GM18502 (cell line): ENCODE data around the gene RTRAF.

Experiments used
- ATAC-seq: cut with Tn5 transposase; IDR thresholded peaks from one replicate; pipeline ENCODE4 v1.9.1; 2021; ENCODE audit warnings: mild to moderate bottlenecking; ENCODE audit not compliant: unreplicated experiment, poor library complexity

RTRAF gene

DNA sequence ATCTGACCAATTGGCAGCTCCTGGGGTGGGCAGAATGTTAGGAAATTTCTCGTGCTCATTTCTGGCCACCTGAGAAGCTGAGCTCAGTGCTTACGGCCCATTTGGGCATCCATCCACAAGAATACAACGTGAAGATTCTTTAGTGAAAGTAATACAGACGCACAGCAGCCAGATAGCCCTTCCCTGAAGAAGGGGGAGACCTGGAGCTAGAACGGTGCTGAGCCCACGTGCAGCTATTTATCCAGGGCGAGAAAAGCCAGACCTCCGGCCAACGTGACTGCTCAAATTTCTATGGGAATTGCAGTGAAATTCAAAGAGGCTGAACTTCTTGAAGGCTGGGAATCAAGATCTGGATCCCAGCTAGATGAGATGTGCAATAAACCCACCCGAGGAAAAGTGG lies 58.8 kb downstream of the RTRAF start:
- ATAC-seq, result no peak

DNA sequence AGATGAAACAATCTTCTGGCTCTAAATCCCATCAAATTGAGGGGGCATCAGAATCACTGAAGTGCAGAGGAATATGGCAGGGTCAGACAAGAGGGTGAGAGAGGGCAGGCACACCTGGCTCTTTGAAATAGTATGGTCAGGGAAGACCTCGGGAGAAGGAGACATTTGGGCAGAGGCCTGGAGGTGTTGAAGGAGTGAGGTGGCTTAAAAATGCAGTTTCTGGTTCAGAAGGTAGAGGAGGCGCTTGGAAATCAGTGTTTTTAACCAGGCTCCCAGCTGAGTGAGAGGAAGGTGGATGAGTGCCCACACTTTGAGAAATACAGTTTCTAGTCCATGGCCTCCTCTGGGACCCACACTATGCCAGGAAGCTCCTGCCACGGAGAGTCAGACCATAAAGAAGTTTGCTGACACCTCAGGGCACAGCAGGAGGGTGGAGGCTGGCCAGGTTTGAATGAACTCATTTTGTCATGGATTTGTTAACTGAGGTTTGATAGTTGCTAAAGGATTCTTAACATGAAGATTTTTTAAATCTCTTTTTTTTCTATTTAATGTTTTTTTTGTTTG lies 59.4 kb downstream of the RTRAF start:
- no peak for ATAC-seq

DNA sequence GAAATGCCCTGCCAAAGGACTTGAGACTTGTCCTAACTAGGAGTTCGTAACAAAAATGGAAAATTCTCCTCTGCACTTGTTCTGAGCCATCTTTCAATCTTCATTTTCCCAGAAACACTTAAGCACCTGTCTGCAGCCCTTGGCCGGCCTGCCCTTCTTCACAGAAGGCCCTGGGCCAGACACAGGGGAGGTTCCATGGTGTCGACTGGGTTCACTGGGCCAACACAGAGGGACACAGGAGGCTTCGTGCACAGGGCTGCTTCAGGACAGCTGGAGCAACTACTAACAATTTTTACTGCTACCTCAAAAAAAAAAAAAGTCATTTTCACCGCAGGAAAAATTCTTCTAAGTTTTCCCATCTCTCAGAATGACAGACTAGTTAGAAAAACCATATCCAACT lies 59.9 kb downstream of the RTRAF start:
- no peak for ATAC-seq

DNA sequence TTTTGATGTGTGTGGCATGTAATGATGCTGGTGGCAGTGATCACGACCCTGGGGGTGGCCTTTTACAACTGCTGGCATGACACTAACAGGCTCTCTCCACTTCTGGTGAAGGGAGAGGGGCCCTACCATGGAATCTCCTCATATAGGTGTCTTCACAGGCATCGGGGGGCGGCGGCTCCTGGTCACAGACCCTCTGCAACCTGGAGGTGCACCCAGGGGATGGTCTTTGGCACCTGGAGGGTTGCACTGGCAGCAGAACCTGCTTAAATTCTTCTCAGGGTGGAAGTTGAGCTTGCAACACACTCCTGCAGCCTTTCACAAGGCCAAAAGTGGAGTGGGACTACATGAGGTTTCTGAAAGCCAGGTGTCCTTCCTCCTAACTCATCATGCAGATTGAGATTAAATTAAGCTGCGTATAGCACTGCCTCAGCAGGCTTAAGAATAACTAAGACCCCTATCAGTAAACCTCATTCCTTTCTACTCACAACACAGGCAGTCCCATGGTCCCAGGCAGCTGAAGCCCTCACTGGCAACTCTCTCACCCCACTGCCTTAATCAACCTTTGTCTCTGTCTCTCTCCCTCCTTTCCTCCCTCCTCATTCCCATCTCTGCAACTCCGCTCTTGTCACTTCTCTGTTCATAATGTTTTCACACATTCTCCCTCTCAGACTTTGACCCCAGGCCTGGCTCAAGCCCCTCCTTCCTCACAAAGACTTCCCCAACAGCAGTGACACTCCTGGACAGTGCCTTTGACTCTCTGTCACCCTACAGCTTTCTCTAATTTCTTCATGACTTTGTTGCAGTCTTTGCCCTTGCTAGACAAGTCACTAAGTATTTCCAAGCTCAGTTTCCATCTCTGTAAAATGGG lies 60.6 kb downstream of the RTRAF start:
- ATAC-seq, result no peak

DNA sequence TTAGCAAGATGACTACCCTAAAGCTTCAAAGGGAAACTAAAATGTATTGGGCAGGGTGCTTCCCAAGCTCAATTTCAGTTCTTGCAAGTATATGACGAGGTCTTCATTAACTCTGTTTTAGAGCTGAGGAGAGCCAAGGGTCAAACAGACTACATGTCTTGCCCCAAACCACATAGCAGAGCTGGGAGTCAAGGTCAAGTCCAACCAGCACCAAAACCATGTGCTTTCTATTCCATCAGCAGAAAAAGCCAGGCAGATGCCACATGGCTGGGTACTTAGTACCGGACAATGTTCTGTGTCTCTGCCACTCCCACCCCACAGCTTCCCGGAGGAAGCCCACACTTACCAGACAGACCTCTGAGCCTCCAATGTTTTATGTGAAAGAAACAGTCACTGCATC lies 61.9 kb downstream of the RTRAF start:
- no peak for ATAC-seq

DNA sequence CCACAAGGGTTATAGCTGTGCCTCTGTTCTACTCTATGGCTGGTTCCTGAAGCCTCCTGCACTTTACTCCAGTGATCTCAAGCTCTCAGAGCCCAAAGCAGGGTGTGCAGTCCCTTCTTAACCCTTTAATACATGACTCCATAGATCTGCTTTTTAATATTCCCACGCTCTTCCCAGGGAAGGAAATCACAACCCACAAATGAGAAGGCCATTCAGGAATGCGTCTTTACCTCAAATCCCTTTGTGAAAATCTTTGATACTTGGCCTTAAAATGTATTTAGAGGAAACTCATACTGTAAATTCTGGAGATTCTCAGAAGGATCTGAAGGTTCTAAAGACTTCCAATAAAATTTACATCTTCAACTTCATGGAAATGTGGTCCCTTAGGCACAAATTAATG lies 62.5 kb downstream of the RTRAF start:
- no peak for ATAC-seq

DNA sequence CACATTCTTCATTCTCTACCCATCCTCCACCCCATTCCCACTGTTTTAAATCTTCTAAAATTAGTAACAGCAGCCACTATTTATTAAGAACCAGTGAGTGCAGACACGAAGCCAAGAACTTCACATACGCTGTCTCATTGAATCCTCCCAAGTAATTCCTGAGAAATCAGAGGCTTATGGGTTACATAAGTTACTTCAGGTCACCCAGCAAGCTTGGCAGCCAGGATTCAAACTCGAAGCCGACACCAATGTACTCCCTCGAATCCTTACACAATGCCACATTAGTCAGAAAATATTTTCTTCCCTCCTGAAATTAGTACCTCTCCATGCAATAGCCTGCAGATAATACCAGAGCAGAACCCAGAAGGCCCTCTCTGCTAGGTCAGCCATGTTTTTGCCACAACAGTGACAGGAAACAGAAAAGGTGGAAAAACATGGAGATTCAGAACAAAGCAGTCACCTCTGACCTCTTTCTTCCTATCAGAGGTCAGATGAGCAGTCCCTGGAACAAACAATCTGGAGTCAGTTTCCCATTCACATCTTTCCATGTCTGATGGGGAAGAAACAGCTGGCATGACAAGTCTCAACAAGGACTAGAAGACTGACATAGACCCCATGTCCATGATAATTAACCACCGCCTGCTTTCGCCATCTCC lies 63.1 kb downstream of the RTRAF start:
- ATAC-seq, result no peak

DNA sequence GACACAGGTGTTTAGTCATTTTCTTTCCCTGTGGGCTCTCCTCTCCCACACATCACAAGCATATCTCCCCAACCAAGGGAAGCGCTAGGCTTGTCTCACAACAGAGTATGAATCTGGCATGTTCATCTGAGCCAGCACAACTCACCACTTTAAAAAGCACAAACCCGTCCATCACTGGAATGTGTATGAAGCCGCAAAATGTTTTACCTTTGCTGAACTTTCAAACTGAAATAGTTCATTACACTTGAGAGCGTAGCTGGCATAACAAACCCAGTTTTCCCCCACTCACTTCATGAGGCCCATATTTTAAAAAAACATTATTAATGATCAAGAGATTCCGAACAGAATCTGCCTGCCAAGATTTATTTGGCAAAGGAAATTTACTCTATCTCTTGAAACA lies 63.7 kb downstream of the RTRAF start:
- ATAC-seq, result no peak

DNA sequence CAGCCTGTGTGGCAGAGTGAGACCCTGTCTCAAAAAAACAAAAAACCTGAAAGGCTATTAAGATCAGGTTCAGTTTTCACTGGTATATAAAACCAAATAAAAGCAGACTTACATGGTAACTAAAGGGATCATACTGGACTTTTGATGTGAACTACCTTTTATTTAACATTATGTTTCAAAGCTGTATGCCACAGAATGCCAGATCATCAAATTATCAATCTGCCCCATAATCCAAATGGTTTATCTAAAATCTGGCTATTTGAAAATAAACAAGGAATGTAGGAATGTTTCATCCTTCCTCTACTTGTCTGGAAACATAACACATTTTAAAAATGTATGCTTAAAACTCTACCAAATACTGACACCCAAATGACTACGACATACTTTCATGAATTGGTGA lies 65.3 kb downstream of the RTRAF start:
- no peak for ATAC-seq

DNA sequence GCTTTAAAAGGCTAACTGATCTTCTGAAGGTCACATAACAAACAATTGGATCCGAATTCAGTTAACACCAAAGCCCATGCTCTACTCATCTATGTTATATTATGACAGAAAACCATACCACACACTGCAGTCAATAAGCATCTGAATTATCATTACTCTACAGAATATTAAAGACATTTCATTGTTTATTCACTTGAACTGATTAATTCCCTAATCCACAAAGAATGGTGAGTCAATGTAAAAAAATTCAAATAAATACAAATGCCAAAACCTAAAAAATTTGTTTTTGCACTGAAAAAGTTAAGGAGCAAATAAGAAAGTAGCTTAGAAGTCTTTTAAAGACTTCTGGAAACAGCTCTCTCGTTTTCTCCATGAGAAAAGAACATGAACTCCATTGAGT lies 65.8 kb downstream of the RTRAF start:
- ATAC-seq, result no peak

DNA sequence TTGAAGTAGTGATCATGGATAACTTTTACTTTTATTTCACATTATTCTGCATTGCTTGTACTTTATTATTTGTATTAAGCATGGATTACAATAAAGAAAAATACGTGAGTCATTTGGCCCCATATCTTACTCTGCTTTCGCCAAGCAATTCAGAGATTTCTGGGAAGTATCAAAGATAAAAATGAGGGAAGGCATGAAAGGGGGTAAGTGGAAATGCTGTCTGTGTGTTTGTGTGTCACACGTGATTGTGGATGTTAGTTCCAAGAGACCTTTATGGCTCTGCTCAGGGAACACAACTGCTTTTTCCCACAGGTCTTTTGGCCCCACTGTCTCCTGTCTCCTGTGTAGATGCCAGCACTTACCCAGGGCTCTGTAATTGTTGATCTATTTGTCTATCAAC lies 69.0 kb downstream of the RTRAF start:
- ATAC-seq, result no peak

DNA sequence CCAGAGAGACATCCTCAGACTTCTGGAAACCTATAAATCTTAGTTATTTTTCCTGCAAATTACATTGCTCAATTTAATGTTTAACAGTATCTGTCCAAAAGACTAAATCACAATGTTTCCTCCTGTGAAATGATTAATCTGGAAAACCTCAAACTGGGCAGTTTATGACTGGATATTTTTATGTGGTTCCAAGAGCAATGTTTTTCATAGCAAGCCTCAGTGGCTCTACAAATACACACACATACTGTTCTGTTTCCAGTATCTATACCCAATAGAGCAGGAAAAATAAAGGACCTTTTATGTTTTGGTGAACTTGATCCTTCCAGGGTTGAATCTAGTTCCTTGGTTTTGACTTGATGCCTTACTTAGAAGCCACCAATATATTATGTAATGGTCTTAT lies 70.3 kb downstream of the RTRAF start:
- no peak for ATAC-seq

DNA sequence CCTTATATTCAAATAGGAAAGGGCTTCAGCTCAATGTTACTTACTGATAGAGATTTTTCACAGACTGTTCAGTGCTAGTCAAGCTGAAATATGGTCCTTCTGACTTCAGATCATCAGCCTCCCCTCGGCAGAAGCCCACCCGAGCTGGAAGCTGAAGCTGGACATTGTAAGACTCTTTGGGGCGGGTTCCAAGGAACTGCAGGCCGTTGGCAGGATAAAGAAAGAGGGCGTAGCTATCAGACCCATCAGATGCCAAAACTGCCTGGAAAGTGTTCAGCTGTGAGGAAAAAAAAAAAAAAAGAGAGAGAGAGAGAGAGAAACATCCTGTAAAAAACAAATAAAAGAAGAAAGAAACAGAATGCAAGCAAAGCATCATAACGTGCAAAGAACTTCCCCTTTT lies 70.7 kb downstream of the RTRAF start:
- ATAC-seq, result no peak
